ENCODE data around the gene TOPBP1.

The TOPBP1 gene

GRCh38 chr3:133706033-133706432 is 44.3 kb upstream of the TOPBP1 start:
- no peaks in the 10 kb centered on the region for H3K36me3 ChIP-seq (ENCODE audit: insufficient read depth, low read length)
- ATAC-seq (ENCODE audit: insufficient read depth, low read depth) (no peak), DNase-seq (no peak)
- no peak overlapping the region for H3K9ac ChIP-seq (ENCODE audit: low read depth, low read length)
- H2AFZ ChIP-seq (ENCODE audit: low read depth, low read length) = no peak overlapping the region
- no peak overlapping the region for H3K27ac ChIP-seq (ENCODE audit: low read length)
- TF ChIP-seq CTCF (IDR thresholded peaks at IDR 0.05; ENCODE audit: borderline replicate concordance, extremely low read depth, low read length, poor library complexity, severe bottlenecking) = no peak
- no peak for TF ChIP-seq EZH2 (IDR thresholded peaks at IDR 0.05; ENCODE audit: borderline replicate concordance, low read depth, low read length, severe bottlenecking)
- H3K27me3 ChIP-seq (ENCODE audit: insufficient read depth, low read length, poor library complexity) = peaks cover 18% of the 10 kb centered on the region
- no peak overlapping the region for H3K4me3 ChIP-seq (ENCODE audit: low read depth in 1 of 2, low read length in 2 of 2)
- no peaks in the 10 kb centered on the region for H4K20me1 ChIP-seq (ENCODE audit: insufficient read depth, low read length)
- no peaks in the 10 kb centered on the region for H3K79me2 ChIP-seq (ENCODE audit: insufficient read depth, low read length)
- no peaks in the 10 kb centered on the region for H3K4me1 ChIP-seq (ENCODE audit: insufficient read depth, low read length)
- H3K4me2 ChIP-seq (ENCODE audit: insufficient read depth, low read length) = no peak overlapping the region
- no peaks in the 10 kb centered on the region for H3K9me3 ChIP-seq (ENCODE audit: insufficient read depth, low read length, severe bottlenecking)

DNA sequence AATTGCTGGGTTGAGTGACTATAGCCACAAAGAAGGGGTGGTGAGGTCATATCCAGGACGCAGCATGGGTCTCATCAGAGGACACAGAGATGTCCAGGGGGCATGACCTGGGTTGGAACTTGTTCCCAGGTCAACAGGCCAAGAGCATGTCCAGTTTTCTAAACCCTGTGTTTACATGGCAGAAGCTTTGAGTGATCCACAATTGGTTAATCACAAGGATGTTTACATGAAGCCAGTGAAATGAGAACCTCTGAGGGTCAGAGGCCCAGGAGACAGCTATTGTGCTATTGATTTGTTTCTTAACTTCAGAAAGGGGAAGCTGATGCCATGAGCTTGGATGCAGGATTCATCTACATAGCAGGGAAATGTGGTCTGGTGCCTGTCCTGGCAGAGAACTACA is 42.2 kb upstream of the TOPBP1 start:
- Histone ChIP-seq H4K20me1 (ENCODE audit: insufficient read depth, low read length) (no peaks in the 10 kb centered on the region), H3K9me3 (ENCODE audit: insufficient read depth, low read length, severe bottlenecking) (no peaks in the 10 kb centered on the region), H3K27me3 (ENCODE audit: insufficient read depth, low read length, poor library complexity) (peaks cover 15% of the 10 kb centered on the region), H3K4me1 (ENCODE audit: insufficient read depth, low read length) (no peaks in the 10 kb centered on the region), H3K36me3 (ENCODE audit: insufficient read depth, low read length) (no peaks in the 10 kb centered on the region), H3K27ac (ENCODE audit: low read length) (no peak overlapping the region), H2AFZ (ENCODE audit: low read depth, low read length) (no peak overlapping the region), H3K79me2 (ENCODE audit: insufficient read depth, low read length) (no peaks in the 10 kb centered on the region), H3K4me3 (ENCODE audit: low read depth in 1 of 2, low read length in 2 of 2) (no peak overlapping the region), H3K9ac (ENCODE audit: low read depth, low read length) (no peak overlapping the region), H3K4me2 (ENCODE audit: insufficient read depth, low read length) (no peak overlapping the region)
- ATAC-seq (ENCODE audit: insufficient read depth, low read depth) (no peak), DNase-seq (no peak)
- TF ChIP-seq CTCF (IDR thresholded peaks at IDR 0.05; ENCODE audit: borderline replicate concordance, extremely low read depth, low read length, poor library complexity, severe bottlenecking) (no peak), EZH2 (IDR thresholded peaks at IDR 0.05; ENCODE audit: borderline replicate concordance, low read depth, low read length, severe bottlenecking) (no peak)

DNA sequence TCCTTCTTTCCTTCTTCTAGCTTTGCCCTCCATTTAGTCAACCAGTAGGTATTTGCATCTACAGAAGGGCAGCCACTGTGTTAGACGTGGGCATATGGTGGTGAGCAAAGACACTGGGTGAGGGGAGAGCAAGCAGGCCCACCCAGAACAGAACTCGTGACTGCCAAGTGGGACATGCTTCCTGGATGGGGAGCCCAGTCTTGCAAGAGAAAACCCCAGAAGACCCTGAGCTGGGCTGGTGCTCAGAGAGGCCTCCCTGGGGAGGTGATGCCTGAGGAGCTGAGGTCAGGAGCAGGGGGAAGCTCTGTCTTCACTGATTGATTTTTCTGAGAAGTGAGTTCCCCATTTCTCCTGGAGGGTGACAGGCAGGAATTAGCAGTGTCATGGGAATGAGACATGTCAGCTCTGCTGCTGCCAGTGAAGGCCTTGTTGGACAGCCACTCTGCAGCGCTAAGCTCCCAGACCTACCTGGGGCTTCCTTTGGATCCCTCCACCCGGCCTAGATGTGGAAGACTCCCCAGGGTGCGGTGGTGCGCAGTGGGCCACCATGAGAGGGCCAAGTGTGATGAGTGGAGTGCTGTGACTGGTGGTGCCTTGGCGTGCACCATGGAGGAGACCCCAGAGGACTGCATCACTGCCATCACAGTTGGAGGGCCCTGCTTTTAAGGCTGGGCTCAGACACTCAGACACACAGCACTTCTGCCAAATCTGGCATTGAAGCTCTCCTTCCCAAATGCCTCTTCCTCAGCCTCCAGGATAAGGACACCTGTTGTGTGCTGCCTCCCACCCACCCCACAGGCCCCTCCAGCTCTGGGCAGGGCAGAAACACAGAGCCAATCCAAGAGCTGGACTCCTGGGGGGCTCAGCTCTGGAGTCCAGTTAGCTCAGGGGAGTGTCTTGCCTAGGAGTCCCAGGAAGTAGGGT is 40.0 kb upstream of the TOPBP1 start:
- H4K20me1 ChIP-seq (ENCODE audit: insufficient read depth, low read length) = no peaks in the 10 kb centered on the region
- H3K27ac ChIP-seq (ENCODE audit: low read length) = no peak overlapping the region
- no peak overlapping the region for H2AFZ ChIP-seq (ENCODE audit: low read depth, low read length)
- no peak overlapping the region for H3K4me3 ChIP-seq (ENCODE audit: low read depth in 1 of 2, low read length in 2 of 2)
- no peaks in the 10 kb centered on the region for H3K79me2 ChIP-seq (ENCODE audit: insufficient read depth, low read length)
- no peaks in the 10 kb centered on the region for H3K9me3 ChIP-seq (ENCODE audit: insufficient read depth, low read length, severe bottlenecking)
- TF ChIP-seq EZH2 (IDR thresholded peaks at IDR 0.05; ENCODE audit: borderline replicate concordance, low read depth, low read length, severe bottlenecking) (no peak), CTCF (IDR thresholded peaks at IDR 0.05; ENCODE audit: borderline replicate concordance, extremely low read depth, low read length, poor library complexity, severe bottlenecking) (no peak)
- no peaks in the 10 kb centered on the region for H3K36me3 ChIP-seq (ENCODE audit: insufficient read depth, low read length)
- no peaks in the 10 kb centered on the region for H3K4me1 ChIP-seq (ENCODE audit: insufficient read depth, low read length)
- ATAC-seq (ENCODE audit: insufficient read depth, low read depth) = no peak
- no peak overlapping the region for H3K4me2 ChIP-seq (ENCODE audit: insufficient read depth, low read length)
- peaks cover 6% of the 10 kb centered on the region for H3K27me3 ChIP-seq (ENCODE audit: insufficient read depth, low read length, poor library complexity)
- no peak overlapping the region for H3K9ac ChIP-seq (ENCODE audit: low read depth, low read length)
- DNase-seq = no peak

Data from DND-41 (cell line).